Parathyroid adenoma (tissue), 2 donors: ENCODE data around the gene CTNND2.
A peak's percentile ranks its signal among the peaks of the same experiment; 100 is the strongest.

ENCODE experiments used
- H2AFZ ChIP-seq: fragments of 300-600 bp; sonication (generic); one replicate; pipeline ENCODE4 v1.7.0; 2017; ENCODE audit warnings: antibody characterized with exemption, mild to moderate bottlenecking
- H3K27ac ChIP-seq: fragments of 300-600 bp; sonication (generic); one replicate; pipeline ENCODE4 v1.7.0; 2017
- H3K27me3 ChIP-seq: fragments of 300-600 bp; sonication (generic); one replicate; pipeline ENCODE4 v1.7.0; 2017; ENCODE audit warnings: low read length; ENCODE audit not compliant: control insufficient read depth, insufficient read depth
- H3K36me3 ChIP-seq: fragments of 300-600 bp; sonication (generic); one replicate; pipeline ENCODE4 v1.7.0; 2017; ENCODE audit warnings: low read length; ENCODE audit not compliant: control insufficient read depth, insufficient read depth
- H3K4me1 ChIP-seq: fragments of 300-600 bp; sonication (generic); one replicate; pipeline ENCODE4 v1.7.0; 2017; ENCODE audit warnings: control low read depth
- H3K4me2 ChIP-seq: fragments of 300-600 bp; sonication (generic); one replicate; pipeline ENCODE4 v1.7.0; 2017; ENCODE audit warnings: low read length
- H3K4me3 ChIP-seq: fragments of 300-600 bp; sonication (generic); one replicate; pipeline ENCODE4 v1.7.0; 2017; ENCODE audit warnings: low read depth, low read length
- H3K79me2 ChIP-seq: fragments of 300-600 bp; sonication (generic); one replicate; pipeline ENCODE4 v1.7.0; 2017; ENCODE audit warnings: control low read depth
- H3K9ac ChIP-seq: fragments of 300-600 bp; sonication (generic); one replicate; pipeline ENCODE4 v1.7.0; 2017; ENCODE audit warnings: mild to moderate bottlenecking
- H3K9me3 ChIP-seq: fragments of 300-600 bp; sonication (generic); one replicate; pipeline ENCODE4 v1.7.0; 2017; ENCODE audit warnings: low read length; ENCODE audit not compliant: control insufficient read depth
- TF ChIP-seq, protein P1 (sequence below): fragments of 300-600 bp; sonication (generic); IDR thresholded peaks from one replicate; pipeline ENCODE4 v1.7.0; 2017; ENCODE audit warnings: antibody characterized with exemption, mild to moderate bottlenecking
- donor health status: primary hyperparathyroidism.

CTNND2 gene

DNA sequence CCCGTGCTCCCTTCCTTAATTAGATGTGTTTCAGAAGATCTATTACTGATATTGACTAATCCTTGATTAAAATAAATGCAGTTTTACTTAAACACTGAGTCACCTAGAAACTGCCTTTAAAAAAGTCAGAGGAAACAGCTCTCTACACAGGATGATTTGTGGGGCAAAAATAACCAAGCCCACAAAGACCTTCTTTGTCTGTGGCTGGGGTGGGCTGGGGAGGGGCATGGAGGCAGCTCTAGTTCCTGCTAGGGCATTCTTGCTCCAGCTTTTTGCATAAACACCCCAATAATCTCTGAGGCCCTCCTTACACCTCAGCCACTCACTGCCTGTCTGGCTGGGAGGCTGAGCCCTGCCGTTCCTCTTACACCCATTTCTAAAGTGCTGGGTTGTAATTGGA lies 915.6 kb downstream of the CTNND2 start:
- Histone ChIP-seq H3K36me3 (no peaks in the 10 kb centered on the region), H3K4me1 (no peaks in the 10 kb centered on the region), H3K9me3 (no peaks in the 10 kb centered on the region), H3K27me3 (no peaks in the 10 kb centered on the region), H3K4me3 (no peak overlapping the region), H3K4me2 (no peak overlapping the region), H2AFZ (peak overlapping the region; percentile 11), H3K27ac (no peak overlapping the region), H3K79me2 (no peaks in the 10 kb centered on the region), H3K9ac (no peak overlapping the region)
- TF ChIP-seq, protein P1, sequence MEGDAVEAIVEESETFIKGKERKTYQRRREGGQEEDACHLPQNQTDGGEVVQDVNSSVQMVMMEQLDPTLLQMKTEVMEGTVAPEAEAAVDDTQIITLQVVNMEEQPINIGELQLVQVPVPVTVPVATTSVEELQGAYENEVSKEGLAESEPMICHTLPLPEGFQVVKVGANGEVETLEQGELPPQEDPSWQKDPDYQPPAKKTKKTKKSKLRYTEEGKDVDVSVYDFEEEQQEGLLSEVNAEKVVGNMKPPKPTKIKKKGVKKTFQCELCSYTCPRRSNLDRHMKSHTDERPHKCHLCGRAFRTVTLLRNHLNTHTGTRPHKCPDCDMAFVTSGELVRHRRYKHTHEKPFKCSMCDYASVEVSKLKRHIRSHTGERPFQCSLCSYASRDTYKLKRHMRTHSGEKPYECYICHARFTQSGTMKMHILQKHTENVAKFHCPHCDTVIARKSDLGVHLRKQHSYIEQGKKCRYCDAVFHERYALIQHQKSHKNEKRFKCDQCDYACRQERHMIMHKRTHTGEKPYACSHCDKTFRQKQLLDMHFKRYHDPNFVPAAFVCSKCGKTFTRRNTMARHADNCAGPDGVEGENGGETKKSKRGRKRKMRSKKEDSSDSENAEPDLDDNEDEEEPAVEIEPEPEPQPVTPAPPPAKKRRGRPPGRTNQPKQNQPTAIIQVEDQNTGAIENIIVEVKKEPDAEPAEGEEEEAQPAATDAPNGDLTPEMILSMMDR, result no peak

DNA sequence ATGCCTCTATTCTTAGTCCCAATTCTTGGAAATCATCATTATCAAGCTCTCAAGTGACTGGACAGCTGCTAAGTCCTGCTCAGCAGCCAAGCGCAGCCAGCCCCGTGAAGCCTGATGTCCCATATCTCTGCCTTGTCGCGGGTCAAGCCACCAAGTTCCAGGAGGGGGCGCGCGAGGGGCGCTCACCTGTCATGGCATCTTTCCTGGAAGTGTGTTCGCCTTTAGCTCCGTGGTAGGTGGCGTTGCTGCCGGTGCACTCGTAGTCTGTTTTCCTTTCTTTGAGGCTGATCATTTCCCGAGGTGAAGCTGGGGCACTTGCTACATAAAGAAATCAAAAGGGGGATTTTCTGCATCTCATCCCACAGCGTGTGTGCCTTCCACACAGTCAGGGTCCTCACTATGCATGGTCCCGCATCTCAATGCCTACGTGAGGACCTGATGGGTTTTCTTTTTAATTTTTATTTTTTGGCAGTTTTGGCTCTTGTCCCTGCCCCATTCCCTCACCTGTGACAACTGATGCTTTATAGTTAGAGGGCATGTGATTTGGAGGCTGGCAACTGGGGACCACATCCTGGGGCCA lies 916.2 kb downstream of the CTNND2 start:
- H3K36me3 ChIP-seq, result no peaks in the 10 kb centered on the region
- H3K4me3 ChIP-seq, result no peak overlapping the region
- no peak overlapping the region for H3K27ac ChIP-seq
- TF ChIP-seq, protein P1, result peak; percentile 61
- no peak overlapping the region for H3K9ac ChIP-seq
- no peaks in the 10 kb centered on the region for H3K9me3 ChIP-seq
- H3K4me2 ChIP-seq, result no peak overlapping the region
- H3K4me1 ChIP-seq, result no peaks in the 10 kb centered on the region
- H3K79me2 ChIP-seq, result no peaks in the 10 kb centered on the region
- no peaks in the 10 kb centered on the region for H3K27me3 ChIP-seq
- peak overlapping the region; percentile 29 for H2AFZ ChIP-seq

DNA sequence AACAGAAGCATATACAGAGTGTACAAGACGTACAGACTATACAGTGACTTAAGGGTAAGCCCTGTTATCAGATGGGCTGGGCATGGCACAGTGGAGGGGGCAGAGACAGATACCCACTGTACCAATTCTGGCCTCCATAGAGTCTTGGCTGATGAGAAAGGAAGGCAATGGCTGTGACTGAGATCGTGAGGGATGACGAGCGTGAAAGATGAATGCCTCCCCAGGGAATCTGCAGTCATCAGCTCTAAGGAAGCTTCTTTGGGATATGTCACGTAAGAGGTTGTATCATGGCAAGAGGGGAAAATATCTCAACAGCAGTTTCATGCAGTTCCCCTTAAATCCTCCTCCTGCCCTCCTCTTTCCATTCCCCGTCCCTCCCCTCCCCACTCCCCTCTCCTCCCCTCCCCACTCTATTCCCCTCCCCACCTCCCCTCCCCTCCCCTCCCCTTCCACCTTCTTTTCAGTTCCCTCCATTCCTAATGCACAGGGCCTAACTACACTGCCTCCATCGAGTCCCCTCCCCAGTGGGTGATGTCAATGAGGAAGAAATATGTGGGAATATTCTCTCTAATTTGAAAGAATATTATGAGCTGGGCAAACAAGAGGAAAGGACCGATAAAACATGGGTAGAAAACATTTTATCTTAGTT lies 916.8 kb downstream of the CTNND2 start:
- Histone ChIP-seq H3K27me3 (no peaks in the 10 kb centered on the region), H3K4me3 (no peak overlapping the region), H3K4me2 (no peak overlapping the region), H3K36me3 (no peaks in the 10 kb centered on the region), H3K9me3 (no peaks in the 10 kb centered on the region), H3K79me2 (no peaks in the 10 kb centered on the region), H2AFZ (peak overlapping the region; percentile 29), H3K27ac (no peak overlapping the region), H3K4me1 (no peaks in the 10 kb centered on the region), H3K9ac (no peak overlapping the region)
- TF ChIP-seq, protein P1, result no peak

DNA sequence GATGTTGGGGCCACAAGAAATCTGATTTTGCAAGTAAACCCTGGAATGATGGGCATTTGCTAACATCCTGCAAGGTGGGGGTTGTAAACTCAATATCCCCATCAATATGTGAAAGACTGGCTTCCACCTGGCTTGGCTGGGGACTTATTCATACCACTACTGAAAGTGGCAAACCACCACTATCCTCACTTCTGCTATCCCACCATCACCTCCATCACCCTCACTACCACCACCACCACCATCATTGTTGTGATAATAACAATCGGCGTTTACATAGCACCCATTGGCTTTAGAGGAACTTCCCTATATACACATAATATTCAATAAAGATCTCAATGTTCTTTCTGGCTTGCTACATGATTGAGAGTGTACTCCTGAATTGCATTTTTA lies 918.5 kb downstream of the CTNND2 start:
- H3K27ac ChIP-seq, result no peak overlapping the region
- H3K9me3 ChIP-seq, result no peaks in the 10 kb centered on the region
- no peak overlapping the region for H3K4me2 ChIP-seq
- no peak overlapping the region for H2AFZ ChIP-seq
- no peaks in the 10 kb centered on the region for H3K36me3 ChIP-seq
- H3K9ac ChIP-seq, result no peak overlapping the region
- no peaks in the 10 kb centered on the region for H3K4me1 ChIP-seq
- TF ChIP-seq, protein P1, result no peak
- H3K79me2 ChIP-seq, result no peaks in the 10 kb centered on the region
- H3K27me3 ChIP-seq, result no peaks in the 10 kb centered on the region
- no peak overlapping the region for H3K4me3 ChIP-seq
